Measurements from ENCODE around the gene ENPP5. TPM values are rescaled to one million over a fixed set of nuclear protein-coding genes. Genes with fewer than 3 reads are reported as not detected.

Gene ENPP5
- total RNA-seq, 1 donor from 2014 or later = 1.4 TPM

DNA sequence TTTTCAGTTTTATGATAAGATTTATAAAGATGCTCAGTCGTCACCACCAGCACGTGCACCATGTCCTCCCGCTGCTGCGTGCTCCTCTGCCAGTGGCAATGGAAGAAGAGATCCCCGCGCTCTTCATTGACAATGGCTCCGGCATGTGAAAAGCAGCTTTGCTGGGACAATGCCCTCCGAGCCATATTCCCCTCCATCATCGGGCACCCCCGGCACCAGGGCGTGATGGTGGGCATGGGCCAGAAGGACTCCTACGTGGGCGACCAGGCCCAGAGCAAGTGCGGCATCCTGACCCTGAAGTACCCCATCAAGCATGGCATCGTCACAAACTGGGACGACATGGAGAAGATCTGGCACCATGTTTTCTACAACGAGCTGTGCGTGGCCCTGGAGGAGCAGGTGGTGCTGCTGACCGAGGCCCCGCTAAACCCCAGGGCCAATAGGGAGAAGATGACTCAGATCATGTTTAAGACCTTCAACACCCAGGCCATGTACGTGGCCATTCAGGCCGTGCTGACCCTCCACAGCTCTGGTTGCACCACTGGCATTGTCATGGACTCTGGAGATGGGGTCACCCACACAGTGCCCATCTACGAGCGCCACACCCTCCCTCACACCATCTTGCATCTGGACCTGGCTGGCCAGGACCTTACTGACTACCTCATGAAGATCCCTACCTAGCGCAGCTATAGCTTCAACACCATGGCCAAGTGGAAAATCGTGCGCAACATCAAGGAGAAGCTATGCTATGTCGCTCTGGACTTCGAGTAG is 34.3 kb upstream of the ENPP5 start:
- H3K4me3 Mint-ChIP-seq (ENCODE audit: unreplicated experiment) = no peak overlapping the region
- no peak overlapping the region for H3K4me3 ChIP-seq (ENCODE audit: insufficient read depth, low read depth, low read length)
- H3K27me3 Mint-ChIP-seq (ENCODE audit: low read depth, unreplicated experiment) = peaks cover 4% of the 10 kb centered on the region

DNA sequence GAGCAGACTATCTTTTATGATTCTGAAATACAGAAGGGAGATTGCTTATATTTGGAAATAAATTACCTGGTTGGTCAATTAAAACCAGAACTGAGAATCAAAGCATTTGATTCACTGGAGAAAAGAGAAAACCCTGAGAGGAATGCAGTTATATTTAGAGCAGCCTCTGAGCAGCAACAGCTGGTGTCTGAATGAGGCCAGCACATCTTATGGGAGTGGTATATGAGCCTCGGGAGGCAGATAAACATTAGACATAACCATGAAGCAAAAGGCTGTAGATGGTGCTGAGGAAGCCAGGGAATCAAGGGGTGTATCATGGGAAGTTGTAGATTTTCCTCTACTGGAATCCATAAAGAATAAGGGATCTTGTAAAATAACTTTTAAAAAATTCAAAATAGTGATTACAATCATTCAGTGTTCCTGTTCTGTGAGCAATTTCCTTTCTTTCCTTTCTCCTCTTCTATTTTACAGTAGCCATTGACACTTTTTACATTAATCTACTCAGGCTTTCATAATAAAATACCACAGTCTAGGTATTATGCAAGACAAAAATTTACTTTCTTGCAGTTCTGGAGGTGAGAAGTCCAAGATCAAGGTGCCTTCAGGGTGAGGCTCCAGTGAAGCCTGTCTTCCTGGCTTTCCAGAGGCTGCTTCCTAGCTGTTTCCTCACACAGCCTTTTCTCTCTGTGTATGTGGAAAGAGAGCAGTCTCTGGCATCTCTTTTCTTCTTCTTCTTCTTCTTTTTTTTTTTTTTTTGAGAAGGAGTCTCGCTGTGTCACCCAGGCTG is 32.8 kb upstream of the ENPP5 start:
- Histone ChIP-seq H3K79me2 (ENCODE audit: insufficient read depth, low read length) (no peaks in the 10 kb centered on the region), H3K4me2 (ENCODE audit: low read length) (no peak overlapping the region), H3K36me3 (ENCODE audit: insufficient read depth, low read length) (no peaks in the 10 kb centered on the region), H3K4me3 (ENCODE audit: insufficient read depth, low read depth, low read length) (no peak overlapping the region), H3K9me3 (ENCODE audit: insufficient read depth, low read depth, low read length) (no peaks in the 10 kb centered on the region), H3K4me1 (ENCODE audit: insufficient read depth, low read length) (no peaks in the 10 kb centered on the region), H3K9ac (ENCODE audit: low read length) (no peak overlapping the region), H3K27me3 (ENCODE audit: insufficient read depth, low read length) (peaks cover 7% of the 10 kb centered on the region), H3K27ac (ENCODE audit: low read depth, low read length) (no peak overlapping the region), H2AFZ (ENCODE audit: low read depth, low read length) (no peak overlapping the region), H4K20me1 (ENCODE audit: insufficient read depth, low read length) (no peaks in the 10 kb centered on the region)
- DNase-seq (ENCODE audit: low read depth) (no peak), FAIRE-seq (no peak)
- no peak overlapping the region for H3K4me3 Mint-ChIP-seq (ENCODE audit: unreplicated experiment)
- H3K36me3 Mint-ChIP-seq (ENCODE audit: low read depth, unreplicated experiment) = peaks cover 1% of the 10 kb centered on the region
- H3K27me3 Mint-ChIP-seq (ENCODE audit: low read depth, unreplicated experiment) = peaks cover 4% of the 10 kb centered on the region
- no peak overlapping the region for H3K27ac Mint-ChIP-seq (ENCODE audit: unreplicated experiment)
- H3K4me1 Mint-ChIP-seq (ENCODE audit: low read depth, unreplicated experiment) = no peaks in the 10 kb centered on the region
- TF ChIP-seq, protein P1, sequence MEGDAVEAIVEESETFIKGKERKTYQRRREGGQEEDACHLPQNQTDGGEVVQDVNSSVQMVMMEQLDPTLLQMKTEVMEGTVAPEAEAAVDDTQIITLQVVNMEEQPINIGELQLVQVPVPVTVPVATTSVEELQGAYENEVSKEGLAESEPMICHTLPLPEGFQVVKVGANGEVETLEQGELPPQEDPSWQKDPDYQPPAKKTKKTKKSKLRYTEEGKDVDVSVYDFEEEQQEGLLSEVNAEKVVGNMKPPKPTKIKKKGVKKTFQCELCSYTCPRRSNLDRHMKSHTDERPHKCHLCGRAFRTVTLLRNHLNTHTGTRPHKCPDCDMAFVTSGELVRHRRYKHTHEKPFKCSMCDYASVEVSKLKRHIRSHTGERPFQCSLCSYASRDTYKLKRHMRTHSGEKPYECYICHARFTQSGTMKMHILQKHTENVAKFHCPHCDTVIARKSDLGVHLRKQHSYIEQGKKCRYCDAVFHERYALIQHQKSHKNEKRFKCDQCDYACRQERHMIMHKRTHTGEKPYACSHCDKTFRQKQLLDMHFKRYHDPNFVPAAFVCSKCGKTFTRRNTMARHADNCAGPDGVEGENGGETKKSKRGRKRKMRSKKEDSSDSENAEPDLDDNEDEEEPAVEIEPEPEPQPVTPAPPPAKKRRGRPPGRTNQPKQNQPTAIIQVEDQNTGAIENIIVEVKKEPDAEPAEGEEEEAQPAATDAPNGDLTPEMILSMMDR (IDR thresholded peaks at IDR 0.05; ENCODE audit: insufficient read depth, low read depth, low read length) = no peak
- no peak for TF ChIP-seq EZH2 (IDR thresholded peaks at IDR 0.05; ENCODE audit: insufficient read depth, low read length)
- H3K9me3 Mint-ChIP-seq (ENCODE audit: unreplicated experiment) = peaks cover 6% of the 10 kb centered on the region

More for the DNA sequence above, 34.3 kb upstream of the ENPP5 start:
- Histone ChIP-seq H3K27me3 (ENCODE audit: insufficient read depth, low read length) (peaks cover 2% of the 10 kb centered on the region), H3K9me3 (ENCODE audit: insufficient read depth, low read depth, low read length) (no peaks in the 10 kb centered on the region), H3K27ac (ENCODE audit: low read depth, low read length) (no peak overlapping the region), H3K4me2 (ENCODE audit: low read length) (no peak overlapping the region), H2AFZ (ENCODE audit: low read depth, low read length) (no peak overlapping the region), H3K4me1 (ENCODE audit: insufficient read depth, low read length) (no peaks in the 10 kb centered on the region), H3K36me3 (ENCODE audit: insufficient read depth, low read length) (no peaks in the 10 kb centered on the region), H3K79me2 (ENCODE audit: insufficient read depth, low read length) (no peaks in the 10 kb centered on the region), H3K9ac (ENCODE audit: low read length) (no peak overlapping the region), H4K20me1 (ENCODE audit: insufficient read depth, low read length) (no peaks in the 10 kb centered on the region)
- DNase-seq (ENCODE audit: low read depth) (no peak), FAIRE-seq (no peak)
- H3K9me3 Mint-ChIP-seq (ENCODE audit: unreplicated experiment) = peaks cover 6% of the 10 kb centered on the region
- H3K36me3 Mint-ChIP-seq (ENCODE audit: low read depth, unreplicated experiment) = peaks cover 1% of the 10 kb centered on the region
- H3K27ac Mint-ChIP-seq (ENCODE audit: unreplicated experiment) = no peak overlapping the region
- TF ChIP-seq, protein P1 (IDR thresholded peaks at IDR 0.05; ENCODE audit: insufficient read depth, low read depth, low read length) = no peak
- TF ChIP-seq EZH2 (IDR thresholded peaks at IDR 0.05; ENCODE audit: insufficient read depth, low read length) = no peak
- H3K4me1 Mint-ChIP-seq (ENCODE audit: low read depth, unreplicated experiment) = no peaks in the 10 kb centered on the region
